HCT116 (cell line): ENCODE results near the gene SMAGP. TPM values are rescaled to one million over a fixed set of nuclear protein-coding genes. Genes with fewer than 3 reads are reported as not detected.

Experiments
- ATAC-seq: fragments of 200-7000 bp; cut with Tn5 transposase; 2 replicates; pipeline ENCODE4 v1.9.1; 2020; ENCODE audit warnings: mild to moderate bottlenecking, moderate library complexity
- BruUV-seq: library from RNA; stranded (reverse); fragments of 400-500 nt; replicated peaks from 2 replicates; lab custom pipeline; 2021; lab: Mats Ljungman, UMichigan
- CTCF ChIA-PET: fragments of 300-600 bp; sonication (Branson Sonifier 250); formaldehyde crosslinking; loops from one replicate; lab custom pipeline; 2021; ENCODE audit warnings: antibody characterized with exemption; lab: Charles Lee
- POLR2A ChIA-PET: fragments of 300-600, 350-600 bp; sonication (Branson Sonifier 250); formaldehyde crosslinking; loops from one replicate; lab custom pipeline; 2021; ENCODE audit warnings: antibody characterized with exemption; lab: Charles Lee
- RAD21 ChIA-PET, 2 experiments: fragments of 300-600 bp; sonication (Branson Sonifier 250); formaldehyde crosslinking; loops; one replicate each; lab custom pipeline; 2023; ENCODE audit warnings: low total read pairs in 2 of 2; ENCODE audit not compliant: uncharacterized antibody in 2 of 2, unreplicated experiment in 2 of 2, low non-redundant PET in 1 of 2; lab: Charles Lee
- DNase-seq: peaks from one replicate; pipeline ENCODE4 v3.0.0-alpha.2; 2010; ENCODE audit warnings: low read depth, low spot score
- H2AFZ ChIP-seq: fragments of 200-600 bp; shearing (Covaris generic), sonication (generic); 2 replicates; pipeline ENCODE4 v1.6.1; 2017; ENCODE audit warnings: low read depth, mixed run types, mixed read lengths, antibody characterized with exemption, low read length; ENCODE audit not compliant: poor library complexity, severe bottlenecking
- H3K27ac ChIP-seq: 2 replicates; pipeline ENCODE4 v1.5.1; 2012; ENCODE audit warnings: low read depth, low read length
- H3K27me3 ChIP-seq: fragments of 200-600 bp; sonication (generic); 2 replicates; pipeline ENCODE4 v1.6.1; 2016; ENCODE audit warnings: mixed run types, low read length, mixed read lengths; ENCODE audit not compliant: insufficient read depth
- H3K36me3 ChIP-seq, 2 experiments: fragments of 200-500 bp in 1 of 2; fragments of 200-600 bp in 1 of 2; sonication (Bioruptor generic) in 1 of 2; sonication (generic) in 1 of 2; 2 replicates each; pipeline versions ENCODE4 v1.5.1 to v1.6.1; 2014 to 2016; ENCODE audit warnings: low read length in 2 of 2, inconsistent platforms in 1 of 2, mixed read lengths in 1 of 2, mixed run types in 1 of 2; ENCODE audit not compliant: insufficient read depth in 2 of 2, control insufficient read depth in 1 of 2
- H3K4me1 ChIP-seq, 2 experiments: fragments of 200-600 bp in 1 of 2; sonication (generic) in 1 of 2; 2 replicates each; pipeline versions ENCODE4 v1.5.1 to v1.6.1; 2012 to 2017; ENCODE audit warnings: low read length in 2 of 2, inconsistent platforms in 1 of 2, mild to moderate bottlenecking in 1 of 2, mixed read lengths in 1 of 2, mixed run types in 1 of 2, moderate library complexity in 1 of 2; ENCODE audit not compliant: insufficient read depth in 2 of 2, control insufficient read depth in 1 of 2
- H3K4me2 ChIP-seq: fragments of 200-600 bp; sonication (generic); 2 replicates; pipeline ENCODE4 v1.6.1; 2017; ENCODE audit warnings: mixed run types, low read length, mixed read lengths
- H3K4me3 ChIP-seq, 2 experiments: fragments of 200-600 bp in 1 of 2; sonication (generic) in 1 of 2; replicated peaks in 1 of 2; 2 replicates each; pipeline ENCODE4 v1.5.1; 2011 to 2016; ENCODE audit warnings: low read length in 2 of 2, control low read depth in 1 of 2, low read depth in 1 of 2, mild to moderate bottlenecking in 1 of 2, mixed read lengths in 1 of 2, mixed run types in 1 of 2
- H3K79me2 ChIP-seq: fragments of 200-600 bp; sonication (generic); 2 replicates; pipeline ENCODE4 v1.6.1; 2017; ENCODE audit warnings: mild to moderate bottlenecking, mixed run types, low read length, moderate library complexity, mixed read lengths; ENCODE audit not compliant: insufficient read depth
- H3K9ac ChIP-seq: fragments of 200-600 bp; sonication (generic); 2 replicates; pipeline ENCODE4 v1.6.1; 2016; ENCODE audit warnings: low read length, mixed read lengths
- H3K9me2 ChIP-seq: fragments of 200-600 bp; sonication (generic), shearing (Covaris generic); 2 replicates; pipeline ENCODE4 v1.6.1; 2017; ENCODE audit warnings: mixed run types, mild to moderate bottlenecking, moderate library complexity; ENCODE audit not compliant: insufficient read depth
- H3K9me3 ChIP-seq, 2 experiments: fragments of 200-500 bp in 1 of 2; fragments of 200-600 bp in 1 of 2; sonication (Bioruptor generic) in 1 of 2; sonication (generic) in 1 of 2; 2 replicates each; pipeline ENCODE4 v1.6.1; 2014 to 2017; ENCODE audit warnings: low read length in 2 of 2, mixed read lengths in 2 of 2, inconsistent platforms in 1 of 2, low read depth in 1 of 2, mild to moderate bottlenecking in 1 of 2, mixed run types in 1 of 2, moderate library complexity in 1 of 2; ENCODE audit not compliant: control insufficient read depth in 1 of 2, insufficient read depth in 1 of 2
- H4K20me1 ChIP-seq: fragments of 200-600 bp; sonication (generic), shearing (Covaris generic); 2 replicates; pipeline ENCODE4 v1.6.1; 2017; ENCODE audit warnings: mixed run types, mild to moderate bottlenecking, moderate library complexity; ENCODE audit not compliant: insufficient read depth
- CBX3 ChIP-seq: IDR thresholded peaks from 2 replicates; pipeline ENCODE4 v1.6.1; 2012; ENCODE audit warnings: low read depth
- CEBPB ChIP-seq: IDR thresholded peaks from 2 replicates; pipeline ENCODE4 v1.6.1; 2012; ENCODE audit warnings: low read depth
- CTCF ChIP-seq, 3 experiments: fragments of 200-600 bp in 1 of 3; sonication (generic) in 1 of 3; IDR thresholded peaks in 2 of 3; conservative IDR thresholded peaks in 1 of 3; 2 replicates each; pipeline ENCODE4 v1.5.1; 2012 to 2017; ENCODE audit warnings: low read depth in 2 of 3, low read length in 2 of 3, antibody characterized with exemption in 1 of 3, borderline replicate concordance in 1 of 3, control low read depth in 1 of 3, mild to moderate bottlenecking in 1 of 3, mixed read lengths in 1 of 3, mixed run types in 1 of 3, moderate library complexity in 1 of 3; ENCODE audit not compliant: insufficient read depth in 1 of 3
- EGR1 ChIP-seq: IDR thresholded peaks from 2 replicates; pipeline ENCODE4 v1.6.1; 2012; ENCODE audit warnings: low read depth
- ELF1 ChIP-seq: IDR thresholded peaks from 2 replicates; pipeline ENCODE4 v1.6.1; 2012; ENCODE audit warnings: low read depth, borderline replicate concordance
- RAD21 ChIP-seq: IDR thresholded peaks from 2 replicates; pipeline ENCODE4 v1.6.1; 2012; ENCODE audit warnings: low read depth, mild to moderate bottlenecking
- REST ChIP-seq: IDR thresholded peaks from 2 replicates; pipeline ENCODE4 v1.6.1; 2012; ENCODE audit warnings: low read depth
- SIN3A ChIP-seq: IDR thresholded peaks from 2 replicates; pipeline ENCODE4 v1.6.1; 2012; ENCODE audit warnings: low read depth
- SP1 ChIP-seq: IDR thresholded peaks from 2 replicates; pipeline ENCODE4 v1.6.1; 2012; ENCODE audit warnings: low read depth
- SRF ChIP-seq: IDR thresholded peaks from 2 replicates; pipeline ENCODE4 v1.6.1; 2012; ENCODE audit warnings: low read depth
- YY1 ChIP-seq: IDR thresholded peaks from 2 replicates; pipeline ENCODE4 v1.6.1; 2011; ENCODE audit warnings: low read length, low read depth, moderate library complexity, mild to moderate bottlenecking; ENCODE audit not compliant: insufficient replicate concordance; ENCODE audit errors: extremely low read depth
- intact Hi-C: fragments of 100-400 bp; cut with micrococcal nuclease; formaldehyde crosslinking; loops from 2 replicates; pipeline ENCODE4 v1.10.0; 2022
- total RNA-seq: library from RNA; stranded (reverse); gene quantifications from one replicate; pipeline ENCODE4 v1.2.1, GENCODE V29; 2021; ENCODE audit not compliant: unreplicated experiment
- TF ChIP-seq, protein P1 (sequence below): IDR thresholded peaks from 2 replicates; pipeline ENCODE4 v1.6.1; 2012
- TF ChIP-seq, protein P2 (sequence below): IDR thresholded peaks from 2 replicates; pipeline ENCODE4 v1.6.1; 2011; ENCODE audit warnings: mild to moderate bottlenecking, low read length, moderate library complexity; ENCODE audit not compliant: insufficient replicate concordance; ENCODE audit errors: extremely low read depth
- TF ChIP-seq, protein P3 (sequence below): IDR thresholded peaks from 2 replicates; pipeline ENCODE4 v1.6.1; 2012

The SMAGP gene
- total RNA-seq, 1 experiment from 2014 or later = 39.9 TPM

GRCh38 chr12:51224625-51225024 lies 45.6 kb downstream of the SMAGP start:
- Histone ChIP-seq H3K36me3 (no peaks in the 10 kb centered on the region), H3K79me2 (no peaks in the 10 kb centered on the region), H3K4me2 (no peak overlapping the region), H3K9ac (no peak overlapping the region), H3K27ac (no peak overlapping the region), H2AFZ (no peak overlapping the region), H3K9me2 (no peaks in the 10 kb centered on the region), H3K4me1 (no peaks in the 10 kb centered on the region), H3K9me3 (no peaks in the 10 kb centered on the region), H3K4me3 (no peak overlapping the region), H4K20me1 (no peaks in the 10 kb centered on the region), H3K27me3 (no peaks in the 10 kb centered on the region)
- ChIA-PET POLR2A (no interaction called here), CTCF (no interaction called here), RAD21 (no interaction called here)
- DNase-seq (no peak), ATAC-seq (no peak)
- TF ChIP-seq EGR1 = no peak
- TF ChIP-seq, protein P1, sequence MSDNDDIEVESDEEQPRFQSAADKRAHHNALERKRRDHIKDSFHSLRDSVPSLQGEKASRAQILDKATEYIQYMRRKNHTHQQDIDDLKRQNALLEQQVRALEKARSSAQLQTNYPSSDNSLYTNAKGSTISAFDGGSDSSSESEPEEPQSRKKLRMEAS = no peak
- no peak for TF ChIP-seq CTCF (IDR thresholded peaks at IDR 0.05 in 2 of 3, conservative IDR thresholded peaks at IDR 0.05 in 1 of 3; ENCODE audit: borderline replicate concordance in 1 of 3, insufficient read depth in 1 of 3, low read depth in 2 of 3, low read length in 2 of 3)
- TF ChIP-seq SIN3A = no peak
- no peak for TF ChIP-seq ELF1
- TF ChIP-seq RAD21 = no peak
- TF ChIP-seq, protein P2, sequence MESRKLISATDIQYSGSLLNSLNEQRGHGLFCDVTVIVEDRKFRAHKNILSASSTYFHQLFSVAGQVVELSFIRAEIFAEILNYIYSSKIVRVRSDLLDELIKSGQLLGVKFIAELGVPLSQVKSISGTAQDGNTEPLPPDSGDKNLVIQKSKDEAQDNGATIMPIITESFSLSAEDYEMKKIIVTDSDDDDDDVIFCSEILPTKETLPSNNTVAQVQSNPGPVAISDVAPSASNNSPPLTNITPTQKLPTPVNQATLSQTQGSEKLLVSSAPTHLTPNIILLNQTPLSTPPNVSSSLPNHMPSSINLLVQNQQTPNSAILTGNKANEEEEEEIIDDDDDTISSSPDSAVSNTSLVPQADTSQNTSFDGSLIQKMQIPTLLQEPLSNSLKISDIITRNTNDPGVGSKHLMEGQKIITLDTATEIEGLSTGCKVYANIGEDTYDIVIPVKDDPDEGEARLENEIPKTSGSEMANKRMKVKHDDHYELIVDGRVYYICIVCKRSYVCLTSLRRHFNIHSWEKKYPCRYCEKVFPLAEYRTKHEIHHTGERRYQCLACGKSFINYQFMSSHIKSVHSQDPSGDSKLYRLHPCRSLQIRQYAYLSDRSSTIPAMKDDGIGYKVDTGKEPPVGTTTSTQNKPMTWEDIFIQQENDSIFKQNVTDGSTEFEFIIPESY = no peak
- TF ChIP-seq REST = no peak
- TF ChIP-seq CBX3 = no peak
- no peak for TF ChIP-seq CEBPB
- TF ChIP-seq YY1 = no peak
- TF ChIP-seq, protein P3, sequence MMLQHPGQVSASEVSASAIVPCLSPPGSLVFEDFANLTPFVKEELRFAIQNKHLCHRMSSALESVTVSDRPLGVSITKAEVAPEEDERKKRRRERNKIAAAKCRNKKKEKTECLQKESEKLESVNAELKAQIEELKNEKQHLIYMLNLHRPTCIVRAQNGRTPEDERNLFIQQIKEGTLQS = no peak
- no peak for TF ChIP-seq SP1
- TF ChIP-seq SRF = no peak
- intact Hi-C loops = no loop called here
- no TSS peak for BruUV-seq
